Transverse colon (tissue), 4 donors: Measurements from ENCODE around the gene SPTBN1. TPM values are rescaled to one million over a fixed set of nuclear protein-coding genes. Genes with fewer than 3 reads are reported as not detected.

Source experiments
- DNase-seq: peaks from one replicate; pipeline ENCODE4 v3.0.0-alpha.2; 2019
- H3K27ac ChIP-seq, 4 donors: fragments of 200-600 bp; sonication (generic); 2 replicates each; pipeline ENCODE4 v1.5.1; 2016 to 2018; ENCODE audit warnings: inconsistent platforms in 4 of 4
- H3K27me3 ChIP-seq: fragments of 200-600 bp; sonication (generic); 2 replicates; pipeline ENCODE4 v1.5.1; 2017; ENCODE audit warnings: inconsistent platforms
- H3K36me3 ChIP-seq, 4 donors: fragments of 200-600 bp; sonication (generic); 2 replicates each; pipeline ENCODE4 v1.5.1; 2017 to 2019; ENCODE audit warnings: inconsistent platforms in 4 of 4
- H3K4me1 ChIP-seq, 4 donors: fragments of 200-600 bp; sonication (generic); 2 replicates each; pipeline ENCODE4 v1.5.1; 2017 to 2020; ENCODE audit warnings: inconsistent platforms in 4 of 4
- H3K4me3 ChIP-seq, 4 donors: fragments of 200-600 bp; sonication (generic); 1 replicate in 1 of 4; 2 replicates in 3 of 4; pipeline versions ENCODE4 v1.5.1 to v1.6.1; 2017 to 2019; ENCODE audit warnings: inconsistent platforms in 4 of 4
- H3K9me3 ChIP-seq, 2 donors: fragments of 200-600 bp; sonication (generic); 2 replicates each; pipeline ENCODE4 v1.5.1; 2017 to 2019; ENCODE audit warnings: inconsistent platforms in 2 of 2
- CTCF ChIP-seq, 5 experiments: fragments of 200-600 bp in 3 of 5; fragments of 450-650 bp in 2 of 5; sonication (generic) in 3 of 5; IDR thresholded peaks; 1 replicate in 2 of 5; 2 replicates in 3 of 5; pipeline ENCODE4 v1.5.1; 2016 to 2017; ENCODE audit warnings: antibody characterized with exemption in 5 of 5, inconsistent platforms in 3 of 5, mild to moderate bottlenecking in 2 of 5, moderate library complexity in 1 of 5
- EP300 ChIP-seq: sonication (generic); formaldehyde crosslinking; IDR thresholded peaks from one replicate; pipeline ENCODE4 v1.6.1; 2017; ENCODE audit warnings: antibody characterized with exemption, low read depth
- POLR2A ChIP-seq: fragments of 450-650 bp; IDR thresholded peaks from one replicate; pipeline ENCODE4 v1.6.1; 2016; ENCODE audit warnings: antibody characterized with exemption, mild to moderate bottlenecking, moderate library complexity
- POLR2AphosphoS5 ChIP-seq, 3 donors: sonication (generic); formaldehyde crosslinking; IDR thresholded peaks; one replicate each; pipeline ENCODE4 v1.6.1; 2016; ENCODE audit warnings: antibody characterized with exemption in 3 of 3
- WGBS, 2 donors: methylation state at CpG; one replicate each; pipeline ENCODE4 v1.1.5; 2018; ENCODE audit warnings: low coverage in 1 of 2; 5-methylcytosine and 5-hydroxymethylcytosine counted together
- in situ Hi-C, 4 donors: fragments of 200-750 bp; cut with MboI; loops; one replicate each; pipeline versions ENCODE4 v1.15.0 to v1.15.1; 2017; ENCODE audit warnings: low sequenced_read_pairs in 3 of 4, low pct_ligation_motif_present in 1 of 4, low pct_unique_long_range_greater_than_20kb in 1 of 4
- intact Hi-C: fragments of 100-400 bp; cut with DNase I; formaldehyde crosslinking; loops from one replicate; pipeline ENCODE4 v1.15.1; 2023; ENCODE audit warnings: low total_unique reads
- total RNA-seq, 4 donors: library from RNA; depleted of rRNA; stranded (reverse); fragments of >200 nt; gene quantifications; one replicate each; pipeline ENCODE4 v1.1.0, GENCODE V29; 2016

The SPTBN1 gene
- total RNA-seq, 4 donors from 2014 or later: 269 to 301 (median 285) TPM

- WGBS, 2 donors: 94 to 100% methylated on average over 2 to 12 of the region's 12 CpGs
- in situ Hi-C loops (loop anchor here in 1 of 4 donors (25.0 kb wide), 1 partner anchor 137 kb away; no protein-coding TSS in a partner anchor), intact Hi-C loops (loop anchor here (10.0 kb wide), 1 partner anchor 315 kb away; a partner anchor contains a TSS)
- peaks cover 0 to 93% (median 48%) of the 10 kb centered on the region in 4 donors for H3K36me3 ChIP-seq
- no peaks in the 10 kb centered on the region for H3K9me3 ChIP-seq
- no peak overlapping the region for H3K4me3 ChIP-seq
- no peaks in the 10 kb centered on the region for H3K27me3 ChIP-seq
- no peak for TF ChIP-seq POLR2A
- no peak for TF ChIP-seq POLR2AphosphoS5 (IDR thresholded peaks at IDR 0.05)
- no peak for TF ChIP-seq CTCF (IDR thresholded peaks at IDR 0.05)
- no peak for TF ChIP-seq EP300
- H3K4me1 ChIP-seq: no peaks in the 10 kb centered on the region
- no peak overlapping the region for H3K27ac ChIP-seq
- DNase-seq: no peak
These were observed 193.5 kb downstream of the SPTBN1 start for GRCh38 chr2:54649633-54650032.

GRCh38 chr2:54650612-54651011 is 194.5 kb downstream of the SPTBN1 start:
- H3K36me3 ChIP-seq: peaks cover 0 to 93% (median 48%) of the 10 kb centered on the region in 4 donors
- no peaks in the 10 kb centered on the region for H3K27me3 ChIP-seq
- no peak overlapping the region for H3K4me3 ChIP-seq
- in situ Hi-C loops (no loop called here), intact Hi-C loops (no loop called here)
- DNase-seq: no peak
- no peak overlapping the region for H3K27ac ChIP-seq
- 91 to 100% methylated on average over 2 of the region's 2 CpGs for WGBS, 2 donors
- no peaks in the 10 kb centered on the region for H3K4me1 ChIP-seq
- H3K9me3 ChIP-seq: no peaks in the 10 kb centered on the region
- TF ChIP-seq POLR2A (no peak), POLR2AphosphoS5 (IDR thresholded peaks at IDR 0.05) (no peak), CTCF (IDR thresholded peaks at IDR 0.05) (no peak), EP300 (no peak)

GRCh38 chr2:54651291-54651690 is 195.2 kb downstream of the SPTBN1 start:
- 92 to 96% methylated on average over 4 to 5 of the region's 5 CpGs for WGBS, 2 donors
- intact Hi-C loops: no loop called here
- H3K9me3 ChIP-seq: no peaks in the 10 kb centered on the region

GRCh38 chr2:54652540-54652939 is 196.4 kb downstream of the SPTBN1 start:
- intact Hi-C loops: no loop called here

More at GRCh38 chr2:54651291-54651690, 195.2 kb downstream of the SPTBN1 start:
- Histone ChIP-seq H3K27me3 (no peaks in the 10 kb centered on the region), H3K27ac (no peak overlapping the region), H3K36me3 (peaks cover 0 to 93% (median 48%) of the 10 kb centered on the region in 4 donors), H3K4me1 (no peaks in the 10 kb centered on the region), H3K4me3 (no peak overlapping the region)
- DNase-seq: no peak
- no peak for TF ChIP-seq POLR2A
- TF ChIP-seq EP300: no peak
- TF ChIP-seq CTCF (IDR thresholded peaks at IDR 0.05): no peak
- TF ChIP-seq POLR2AphosphoS5 (IDR thresholded peaks at IDR 0.05): no peak
- in situ Hi-C loops: no loop called here

More at GRCh38 chr2:54652540-54652939, 196.4 kb downstream of the SPTBN1 start:
- Histone ChIP-seq H3K4me3 (no peak overlapping the region), H3K36me3 (peaks cover 0 to 92% (median 44%) of the 10 kb centered on the region in 4 donors), H3K27me3 (no peaks in the 10 kb centered on the region), H3K4me1 (no peaks in the 10 kb centered on the region), H3K9me3 (no peaks in the 10 kb centered on the region), H3K27ac (no peak overlapping the region)
- no peak for TF ChIP-seq EP300
- TF ChIP-seq POLR2AphosphoS5 (IDR thresholded peaks at IDR 0.05): no peak
- TF ChIP-seq POLR2A: no peak
- no peak for TF ChIP-seq CTCF (IDR thresholded peaks at IDR 0.05)
- in situ Hi-C loops: no loop called here
- 94 to 100% methylated on average over 1 of the region's 1 CpG for WGBS, 2 donors
- DNase-seq: no peak
